Measurements from ENCODE around the gene PLEKHG4B.

Gene PLEKHG4B

DNA sequence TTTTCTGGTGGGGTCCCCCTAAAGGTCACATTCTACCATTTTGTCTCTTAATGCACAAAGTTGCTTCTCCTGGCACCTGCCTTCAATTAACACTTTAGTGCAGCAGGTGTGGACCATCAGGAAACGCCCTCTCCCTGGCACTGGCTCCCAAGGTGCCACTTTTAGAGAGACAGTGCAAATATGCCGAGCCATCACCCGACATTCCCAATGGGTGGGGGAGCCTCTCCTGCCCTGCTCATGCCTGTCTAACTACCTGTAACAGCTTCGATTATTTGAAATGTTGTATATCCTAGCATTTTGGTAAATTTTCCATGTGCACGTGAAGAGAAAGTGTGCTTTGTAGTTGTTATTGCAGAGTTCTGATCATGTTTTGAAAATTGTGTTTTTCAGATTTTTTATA lies 86.1 kb downstream of the PLEKHG4B start:
- TF ChIP-seq EZH2 (optimal IDR thresholded peaks at IDR 0.05; ENCODE audit: low read depth, low read length) (no peak), EZH2phosphoT487 (IDR thresholded peaks at IDR 0.05; ENCODE audit: low read length) (no peak)
- TF ChIP-seq, protein P1, sequence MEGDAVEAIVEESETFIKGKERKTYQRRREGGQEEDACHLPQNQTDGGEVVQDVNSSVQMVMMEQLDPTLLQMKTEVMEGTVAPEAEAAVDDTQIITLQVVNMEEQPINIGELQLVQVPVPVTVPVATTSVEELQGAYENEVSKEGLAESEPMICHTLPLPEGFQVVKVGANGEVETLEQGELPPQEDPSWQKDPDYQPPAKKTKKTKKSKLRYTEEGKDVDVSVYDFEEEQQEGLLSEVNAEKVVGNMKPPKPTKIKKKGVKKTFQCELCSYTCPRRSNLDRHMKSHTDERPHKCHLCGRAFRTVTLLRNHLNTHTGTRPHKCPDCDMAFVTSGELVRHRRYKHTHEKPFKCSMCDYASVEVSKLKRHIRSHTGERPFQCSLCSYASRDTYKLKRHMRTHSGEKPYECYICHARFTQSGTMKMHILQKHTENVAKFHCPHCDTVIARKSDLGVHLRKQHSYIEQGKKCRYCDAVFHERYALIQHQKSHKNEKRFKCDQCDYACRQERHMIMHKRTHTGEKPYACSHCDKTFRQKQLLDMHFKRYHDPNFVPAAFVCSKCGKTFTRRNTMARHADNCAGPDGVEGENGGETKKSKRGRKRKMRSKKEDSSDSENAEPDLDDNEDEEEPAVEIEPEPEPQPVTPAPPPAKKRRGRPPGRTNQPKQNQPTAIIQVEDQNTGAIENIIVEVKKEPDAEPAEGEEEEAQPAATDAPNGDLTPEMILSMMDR (IDR thresholded peaks at IDR 0.05; ENCODE audit: low read length): no peak
- H3K27ac ChIP-seq (ENCODE audit: low read length): no peak overlapping the region
- no peak overlapping the region for H3K4me2 ChIP-seq (ENCODE audit: low read depth, low read length)
- H3K4me1 ChIP-seq (ENCODE audit: low read length): no peaks in the 10 kb centered on the region
- H3K79me2 ChIP-seq (ENCODE audit: low read length): no peaks in the 10 kb centered on the region
- H3K4me3 ChIP-seq (ENCODE audit: low read length): no peak overlapping the region
- no peaks in the 10 kb centered on the region for H3K9me3 ChIP-seq (replicated peaks; ENCODE audit: insufficient read depth, low read length)
- H3K27me3 ChIP-seq (replicated peaks; ENCODE audit: insufficient read depth, low read length): peaks cover 30% of the 10 kb centered on the region
- no peaks in the 10 kb centered on the region for H3K9me2 ChIP-seq (replicated peaks; ENCODE audit: insufficient read depth, low read length)
- H2AFZ ChIP-seq (ENCODE audit: low read length): no peak overlapping the region
- no peak overlapping the region for H3K9ac ChIP-seq (ENCODE audit: low read length)
- H3F3A ChIP-seq (ENCODE audit: insufficient read depth, low read length): no peaks in the 10 kb centered on the region
- no peak for DNase-seq
- no peaks in the 10 kb centered on the region for H3K36me3 ChIP-seq (replicated peaks; ENCODE audit: insufficient read depth, low read length)
- H4K20me1 ChIP-seq (ENCODE audit: insufficient read depth, low read length): no peaks in the 10 kb centered on the region

DNA sequence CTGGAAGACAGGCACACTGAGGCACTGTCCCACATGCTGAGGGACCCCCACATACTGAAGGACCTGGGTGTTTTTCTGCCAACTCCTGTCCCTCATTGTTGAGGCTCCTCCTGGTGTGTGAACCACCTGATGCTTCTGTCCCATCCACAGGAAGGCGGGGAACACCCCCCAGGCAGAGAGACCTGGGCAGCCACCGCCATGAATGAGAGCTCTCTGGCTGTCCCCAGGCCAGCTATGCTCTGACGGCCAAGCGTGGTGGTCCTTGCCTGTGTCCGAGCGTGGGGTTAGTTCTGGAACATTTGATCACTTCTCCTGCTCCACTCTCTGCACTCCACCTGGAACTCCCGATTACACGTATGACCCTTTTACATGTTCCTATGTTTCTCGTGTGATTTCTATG lies 87.4 kb downstream of the PLEKHG4B start:
- no peaks in the 10 kb centered on the region for H3K9me2 ChIP-seq (replicated peaks; ENCODE audit: insufficient read depth, low read length)
- no peak overlapping the region for H3K4me3 ChIP-seq (ENCODE audit: low read length)
- DNase-seq: no peak
- no peaks in the 10 kb centered on the region for H4K20me1 ChIP-seq (ENCODE audit: insufficient read depth, low read length)
- H3F3A ChIP-seq (ENCODE audit: insufficient read depth, low read length): no peaks in the 10 kb centered on the region
- no peak overlapping the region for H3K4me2 ChIP-seq (ENCODE audit: low read depth, low read length)
- H3K79me2 ChIP-seq (ENCODE audit: low read length): no peaks in the 10 kb centered on the region
- no peak overlapping the region for H2AFZ ChIP-seq (ENCODE audit: low read length)
- H3K4me1 ChIP-seq (ENCODE audit: low read length): no peaks in the 10 kb centered on the region
- H3K27ac ChIP-seq (ENCODE audit: low read length): no peak overlapping the region
- TF ChIP-seq, protein P1 (IDR thresholded peaks at IDR 0.05; ENCODE audit: low read length): no peak
- TF ChIP-seq EZH2 (optimal IDR thresholded peaks at IDR 0.05; ENCODE audit: low read depth, low read length): no peak
- no peak for TF ChIP-seq EZH2phosphoT487 (IDR thresholded peaks at IDR 0.05; ENCODE audit: low read length)
- no peaks in the 10 kb centered on the region for H3K36me3 ChIP-seq (replicated peaks; ENCODE audit: insufficient read depth, low read length)
- peaks cover 23% of the 10 kb centered on the region for H3K27me3 ChIP-seq (replicated peaks; ENCODE audit: insufficient read depth, low read length)
- H3K9me3 ChIP-seq (replicated peaks; ENCODE audit: insufficient read depth, low read length): no peaks in the 10 kb centered on the region
- H3K9ac ChIP-seq (ENCODE audit: low read length): no peak overlapping the region

DNA sequence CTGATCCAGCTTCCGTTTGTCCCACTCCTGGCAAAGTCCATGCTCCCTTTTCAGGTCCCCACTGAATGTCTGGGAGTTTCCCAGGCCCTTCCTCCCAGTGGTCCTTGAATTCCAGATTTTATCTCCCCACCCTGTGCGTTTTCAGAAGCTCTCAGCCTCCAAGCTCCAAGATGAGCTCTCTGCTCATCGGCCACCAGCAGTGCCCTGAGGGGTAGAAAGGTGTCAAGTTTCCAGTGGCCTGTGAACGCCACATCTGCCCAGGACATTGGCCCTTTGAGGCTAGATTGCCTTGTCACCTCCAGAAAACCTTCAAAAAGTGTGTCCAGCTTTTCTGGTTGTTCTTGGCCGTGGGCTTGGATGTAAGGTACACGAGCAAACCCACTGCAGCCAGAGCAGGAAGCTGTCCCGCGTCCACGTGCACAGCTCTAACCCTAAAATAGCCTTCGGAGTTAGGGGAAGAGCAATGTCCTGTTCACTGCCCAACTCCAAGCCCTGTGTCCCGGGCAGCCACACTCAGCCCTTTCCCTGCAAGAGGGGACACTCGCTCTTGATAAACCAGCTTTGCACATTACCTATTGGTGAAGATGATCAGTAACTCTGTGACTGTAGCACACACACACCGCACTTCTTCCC lies 88.4 kb downstream of the PLEKHG4B start:
- Histone ChIP-seq H3K9ac (ENCODE audit: low read length) (no peak overlapping the region), H3K9me2 (replicated peaks; ENCODE audit: insufficient read depth, low read length) (no peaks in the 10 kb centered on the region), H4K20me1 (ENCODE audit: insufficient read depth, low read length) (no peaks in the 10 kb centered on the region), H3K36me3 (replicated peaks; ENCODE audit: insufficient read depth, low read length) (no peaks in the 10 kb centered on the region), H3K27me3 (replicated peaks; ENCODE audit: insufficient read depth, low read length) (peaks cover 23% of the 10 kb centered on the region), H3K27ac (ENCODE audit: low read length) (no peak overlapping the region), H3K79me2 (ENCODE audit: low read length) (no peaks in the 10 kb centered on the region), H3K4me2 (ENCODE audit: low read depth, low read length) (no peak overlapping the region), H2AFZ (ENCODE audit: low read length) (no peak overlapping the region), H3K9me3 (replicated peaks; ENCODE audit: insufficient read depth, low read length) (no peaks in the 10 kb centered on the region), H3K4me3 (ENCODE audit: low read length) (no peak overlapping the region), H3F3A (ENCODE audit: insufficient read depth, low read length) (no peaks in the 10 kb centered on the region), H3K4me1 (ENCODE audit: low read length) (no peaks in the 10 kb centered on the region)
- no peak for DNase-seq
- TF ChIP-seq EZH2phosphoT487 (IDR thresholded peaks at IDR 0.05; ENCODE audit: low read length): no peak

DNA sequence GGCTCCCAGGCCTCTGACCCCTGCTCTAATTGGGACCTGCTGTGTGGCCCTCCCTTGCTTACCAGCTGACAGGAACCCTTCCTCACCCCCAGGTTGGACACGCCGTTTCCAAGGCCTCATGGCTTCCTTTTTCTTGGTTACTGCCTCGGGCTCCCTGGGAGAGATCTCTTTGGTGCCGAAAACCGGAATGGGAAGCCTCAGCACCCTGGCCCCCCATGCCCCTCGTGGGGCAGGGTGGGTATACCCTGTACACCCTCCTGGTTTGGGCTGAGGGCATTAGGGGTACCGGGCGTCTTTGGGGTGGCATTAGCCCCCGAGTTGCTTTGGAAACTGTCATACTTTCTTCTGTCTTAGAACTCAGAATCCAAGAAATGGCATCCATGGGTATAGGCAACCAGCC lies 89.2 kb downstream of the PLEKHG4B start:
- no peaks in the 10 kb centered on the region for H3K9me3 ChIP-seq (replicated peaks; ENCODE audit: insufficient read depth, low read length)
- H3K4me1 ChIP-seq (ENCODE audit: low read length): no peaks in the 10 kb centered on the region
- no peaks in the 10 kb centered on the region for H4K20me1 ChIP-seq (ENCODE audit: insufficient read depth, low read length)
- no peak for TF ChIP-seq EZH2phosphoT487 (IDR thresholded peaks at IDR 0.05; ENCODE audit: low read length)
- TF ChIP-seq, protein P1 (IDR thresholded peaks at IDR 0.05; ENCODE audit: low read length): no peak
- no peak for TF ChIP-seq EZH2 (optimal IDR thresholded peaks at IDR 0.05; ENCODE audit: low read depth, low read length)
- H3K9me2 ChIP-seq (replicated peaks; ENCODE audit: insufficient read depth, low read length): no peaks in the 10 kb centered on the region
- DNase-seq: no peak
- H3K9ac ChIP-seq (ENCODE audit: low read length): no peak overlapping the region
- H3K27ac ChIP-seq (ENCODE audit: low read length): no peak overlapping the region
- H3F3A ChIP-seq (ENCODE audit: insufficient read depth, low read length): no peaks in the 10 kb centered on the region
- no peaks in the 10 kb centered on the region for H3K36me3 ChIP-seq (replicated peaks; ENCODE audit: insufficient read depth, low read length)
- peaks cover 23% of the 10 kb centered on the region for H3K27me3 ChIP-seq (replicated peaks; ENCODE audit: insufficient read depth, low read length)
- no peak overlapping the region for H3K4me3 ChIP-seq (ENCODE audit: low read length)
- no peak overlapping the region for H3K4me2 ChIP-seq (ENCODE audit: low read depth, low read length)
- H2AFZ ChIP-seq (ENCODE audit: low read length): no peak overlapping the region
- H3K79me2 ChIP-seq (ENCODE audit: low read length): no peaks in the 10 kb centered on the region

Data from MM.1S (cell line).